GM21367 (cell line): ENCODE measurements around the gene MORN2.
A peak's percentile ranks its signal among the peaks of the same experiment; 100 is the strongest.
"Not testable (repeated sequence)": the region's sequence is repeated elsewhere in the genome, so short reads cannot be mapped to it uniquely, and the experiment has no call there.

ENCODE experiments used
- ATAC-seq: cut with Tn5 transposase; IDR thresholded peaks from one replicate; pipeline ENCODE4 v1.9.1; 2021; ENCODE audit not compliant: unreplicated experiment

Gene MORN2

DNA sequence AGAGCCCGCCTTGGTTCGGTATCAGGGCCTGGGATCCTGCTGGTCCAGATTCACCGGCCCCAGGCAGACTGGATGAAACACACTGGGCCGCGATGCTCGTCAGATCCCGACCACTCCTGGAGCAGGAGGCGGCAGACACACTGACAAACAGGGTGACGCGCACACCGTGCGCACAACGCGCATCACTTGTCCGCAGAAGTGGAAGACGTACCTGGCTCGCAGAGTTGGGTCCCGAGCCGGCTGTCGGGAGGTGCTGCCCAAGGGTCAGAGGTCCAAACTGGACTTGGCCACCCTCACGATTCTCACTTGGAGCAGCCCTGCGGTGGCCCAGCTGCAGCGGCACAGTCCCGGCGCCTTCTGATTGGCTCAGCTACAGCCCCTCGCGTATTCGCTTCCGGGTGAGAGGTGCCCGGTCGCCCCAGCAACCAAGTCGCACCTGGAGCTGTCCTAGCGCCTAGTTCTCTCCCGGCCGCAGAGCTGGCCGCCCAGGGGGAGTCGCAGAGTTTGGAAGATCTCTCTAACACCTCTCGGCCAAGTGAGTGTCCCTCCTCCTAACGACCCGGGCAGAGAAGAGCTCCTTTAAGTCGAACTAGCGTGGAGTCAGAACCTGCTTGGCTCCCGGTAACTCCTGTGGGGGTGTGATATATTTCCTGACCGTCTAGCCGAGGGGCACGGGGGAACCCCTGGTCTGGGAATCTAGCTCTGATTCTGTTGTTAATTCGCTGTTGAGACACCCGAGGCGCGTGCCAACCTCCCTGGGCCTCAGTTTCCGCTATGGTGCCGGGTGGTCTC lies at the start of gene MORN2, which contains the start of gene DHX57:
TSS of gene MORN2 (plus strand) at position 401 of the 792 bp plus-strand sequence.
TSS of gene DHX57 (minus strand) at position 359 of the 792 bp plus-strand sequence. CDS start 7,529 bp downstream, outside the sequence.
- ATAC-seq = peak; percentile 100

DNA sequence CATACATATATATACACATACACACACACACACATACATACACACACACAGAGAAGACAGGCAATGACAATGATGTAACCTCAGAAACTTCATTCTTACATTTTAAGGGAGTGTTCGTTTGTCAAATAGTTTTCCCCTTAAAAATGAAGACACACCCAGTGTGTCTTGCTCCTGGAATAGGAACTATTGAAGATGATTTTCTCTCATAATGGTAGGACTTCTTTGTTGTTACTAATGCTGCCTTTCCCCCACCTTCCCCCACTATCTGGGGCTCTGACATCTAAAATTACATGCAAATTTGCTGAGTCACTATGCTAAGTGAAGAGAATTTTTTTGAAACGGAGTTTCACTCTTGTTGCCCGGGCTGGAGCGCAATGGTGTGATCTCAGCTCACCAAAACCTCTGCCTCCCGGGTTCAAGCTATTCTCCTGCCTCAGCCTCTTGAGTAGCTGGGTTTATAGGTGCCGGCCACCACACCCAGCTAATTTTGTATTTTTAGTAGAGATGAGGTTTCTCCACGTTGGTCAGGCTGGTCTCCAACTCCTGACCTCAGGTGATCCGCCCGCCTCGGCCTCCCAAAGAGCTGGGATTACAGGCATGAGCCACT lies 48.1 kb upstream of the MORN2 start:
- ATAC-seq = not testable (repeated sequence)

DNA sequence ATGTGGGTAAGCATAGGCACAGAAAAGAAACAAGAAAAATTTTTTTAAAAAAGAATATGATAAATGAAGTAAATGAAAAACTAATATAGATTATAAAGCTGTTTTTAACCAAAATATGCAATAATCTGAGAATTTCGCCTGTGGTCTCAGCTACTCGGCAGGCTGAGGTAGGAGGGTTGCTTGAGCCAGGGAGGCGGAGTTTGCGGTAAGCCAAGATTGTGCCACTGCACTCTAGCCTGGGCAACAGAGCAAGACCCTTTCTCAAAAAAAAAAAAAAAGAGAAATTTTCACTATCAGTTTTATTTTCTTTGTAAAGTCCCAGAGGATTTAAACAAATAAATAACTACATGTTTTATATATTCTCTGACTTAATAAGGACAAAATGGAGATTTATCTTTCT lies 47.3 kb upstream of the MORN2 start:
- no peak for ATAC-seq

DNA sequence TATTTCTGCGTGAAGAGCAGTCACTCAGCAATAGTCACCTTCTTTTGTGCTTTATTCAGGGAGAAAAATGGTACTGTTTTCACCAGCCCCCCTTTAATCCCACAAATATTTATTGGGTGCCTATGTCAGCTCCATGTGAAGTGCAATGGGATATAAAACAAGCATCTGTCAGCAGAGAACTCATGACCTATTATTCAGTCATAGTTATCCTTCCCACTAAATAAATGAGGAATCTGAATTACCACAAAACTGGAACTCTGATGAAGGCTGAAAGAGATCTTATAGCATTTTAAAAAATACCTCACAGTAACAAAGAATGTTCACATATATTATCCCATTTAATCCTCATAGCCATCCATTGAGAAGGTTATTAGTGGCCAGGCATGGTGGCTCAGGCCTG lies 45.8 kb upstream of the MORN2 start:
- ATAC-seq = no peak

DNA sequence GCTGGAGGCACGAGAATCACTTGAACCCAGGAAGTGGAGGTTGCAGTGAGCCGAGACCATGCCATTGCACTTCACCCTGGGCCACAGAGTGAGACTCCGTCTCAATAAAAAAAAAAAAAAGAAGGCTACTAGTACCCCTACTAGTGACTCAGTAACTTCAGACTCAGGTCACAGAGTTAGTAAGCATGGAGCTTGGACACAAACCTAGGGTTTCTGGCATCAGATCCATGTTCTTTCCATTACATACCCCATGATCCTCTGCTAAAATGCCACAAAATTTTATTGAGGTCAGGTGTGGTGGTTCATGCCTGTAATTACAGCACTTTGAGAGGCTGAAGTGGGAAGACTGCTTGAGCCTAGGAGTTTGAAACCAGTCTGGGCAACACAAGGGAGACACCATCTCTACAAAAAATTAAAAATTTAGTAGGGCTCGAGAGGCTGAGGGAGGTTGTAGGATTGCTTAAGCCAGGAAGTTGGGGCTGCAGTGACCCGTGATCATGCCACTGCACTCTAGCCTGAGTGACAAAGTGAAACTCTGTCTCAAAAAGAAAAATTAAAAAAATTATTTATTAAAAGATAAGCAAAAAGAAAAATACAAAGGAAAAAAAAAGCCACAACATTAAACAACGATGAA lies 45.1 kb upstream of the MORN2 start:
- no peak for ATAC-seq

DNA sequence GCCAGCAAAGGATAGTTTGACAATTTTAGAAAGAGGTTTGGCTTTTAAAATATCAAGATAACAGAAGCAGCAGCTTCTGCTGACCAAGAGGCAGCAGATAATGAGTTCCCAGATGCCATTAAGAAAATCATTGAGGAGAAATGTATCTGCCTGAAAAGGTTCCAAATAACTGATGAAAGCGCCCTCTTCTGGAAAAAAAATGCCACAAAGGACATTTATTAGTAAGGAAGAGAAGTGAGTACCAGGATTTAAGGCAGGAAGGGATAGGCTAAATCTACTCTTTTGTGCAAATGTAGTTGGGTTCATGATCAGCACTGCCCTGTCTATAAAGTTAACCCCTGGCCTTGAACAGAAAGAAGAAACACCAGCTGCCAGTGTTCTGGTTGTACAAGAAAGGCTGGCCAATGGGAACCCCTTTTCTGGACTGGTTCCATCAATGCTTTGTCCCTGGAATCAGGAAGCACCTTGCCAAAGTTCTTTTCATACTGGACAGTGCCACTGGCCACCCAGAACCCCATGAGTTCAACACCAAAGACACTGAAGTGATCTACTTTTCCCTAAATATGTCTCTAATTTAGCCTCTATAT lies 40.7 kb upstream of the MORN2 start:
- no peak for ATAC-seq

DNA sequence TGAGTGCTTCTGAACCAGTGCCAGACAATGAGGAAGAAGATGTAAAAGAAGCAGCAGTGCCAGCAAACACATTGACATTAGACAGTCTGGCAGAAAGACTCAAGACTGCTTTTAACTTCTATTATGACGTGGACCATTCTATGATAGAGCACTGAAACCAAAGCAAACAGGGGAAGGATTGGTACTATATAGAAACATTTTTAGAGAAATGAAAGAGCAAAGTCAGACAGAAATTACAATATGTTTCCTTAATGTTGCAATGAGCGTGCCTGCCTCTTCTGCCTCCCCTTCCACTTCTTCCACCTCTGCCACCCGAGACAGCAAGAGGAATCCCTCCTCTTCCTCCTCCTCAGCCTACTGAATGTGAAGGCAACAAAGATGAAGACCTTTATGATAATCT lies 39.8 kb upstream of the MORN2 start:
- peak; percentile 85 for ATAC-seq

DNA sequence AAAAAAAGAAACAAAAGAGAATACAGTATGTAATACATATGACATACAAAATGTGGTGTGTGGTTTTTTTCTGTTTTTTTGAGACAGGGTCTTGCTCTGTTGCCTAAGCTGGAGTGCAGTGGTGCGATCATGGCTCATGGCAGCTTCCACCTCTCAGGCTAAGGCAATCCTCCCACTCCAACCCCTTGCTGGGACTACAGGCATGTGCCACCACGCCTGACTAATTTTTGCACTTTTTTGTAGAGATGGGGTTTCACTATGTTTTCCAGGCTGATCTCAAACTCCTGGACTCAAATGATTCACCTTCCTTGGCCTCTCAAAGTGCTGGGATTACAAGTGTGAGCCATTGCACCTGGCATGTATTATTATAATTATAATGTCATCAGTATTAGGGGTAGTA lies 39.0 kb upstream of the MORN2 start:
- no peak for ATAC-seq

DNA sequence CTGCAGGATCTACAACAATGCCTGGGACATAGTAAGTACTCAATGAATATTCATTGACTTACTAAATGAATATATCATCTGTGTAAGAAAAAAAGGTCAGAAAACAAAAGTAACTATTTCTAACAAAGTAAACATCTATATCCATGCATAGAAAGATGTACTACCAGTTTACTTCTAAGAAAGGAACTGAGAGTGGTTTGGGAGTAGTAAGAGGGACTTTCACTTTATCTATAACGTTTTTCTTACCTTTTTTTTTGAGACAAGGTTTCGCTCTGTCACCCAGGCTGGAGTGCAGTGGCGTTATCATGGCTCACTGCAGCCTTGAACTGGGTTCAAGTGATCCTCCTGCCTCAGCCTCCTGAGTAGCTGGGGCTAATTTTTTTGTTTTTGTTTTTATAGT lies 25.7 kb upstream of the MORN2 start:
- ATAC-seq = peak; percentile 95

DNA sequence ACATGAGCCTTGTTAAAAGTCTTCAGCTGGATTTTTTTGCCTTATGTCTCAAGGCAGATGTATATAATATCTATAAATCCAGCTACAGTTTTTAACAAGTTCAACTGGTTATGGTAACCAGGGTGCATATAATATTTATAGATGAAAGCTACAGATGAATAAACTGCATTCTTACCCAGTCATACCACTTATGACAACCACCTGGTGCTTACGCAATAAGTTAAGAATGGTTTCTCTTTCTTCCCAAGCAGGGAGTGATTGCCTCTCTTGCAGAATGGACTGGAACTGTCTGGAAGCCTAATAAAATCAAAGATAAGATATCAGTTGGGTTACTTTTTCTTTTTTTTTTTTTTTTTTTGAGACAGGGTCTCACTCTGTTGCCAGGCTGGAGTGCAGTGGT lies 19.6 kb upstream of the MORN2 start:
- ATAC-seq = no peak

DNA sequence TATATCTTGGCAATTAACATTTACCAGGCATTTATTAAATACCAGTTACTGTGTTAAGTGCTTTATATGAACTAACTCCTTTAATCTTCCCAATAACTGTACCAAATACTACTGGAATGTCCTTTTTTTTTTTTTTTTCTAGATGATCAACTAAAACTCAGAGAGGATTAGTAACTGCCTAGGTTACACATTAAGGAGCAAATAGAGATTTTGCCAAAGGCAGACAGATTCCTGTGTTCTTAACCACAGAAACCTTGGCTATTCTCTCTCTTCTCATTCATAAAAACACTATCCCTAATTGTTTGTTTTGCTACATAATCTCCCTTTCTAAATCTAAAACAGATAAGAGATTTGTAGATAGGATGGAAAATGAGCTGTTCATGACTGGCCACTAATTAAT lies 13.3 kb upstream of the MORN2 start:
- no peak for ATAC-seq

DNA sequence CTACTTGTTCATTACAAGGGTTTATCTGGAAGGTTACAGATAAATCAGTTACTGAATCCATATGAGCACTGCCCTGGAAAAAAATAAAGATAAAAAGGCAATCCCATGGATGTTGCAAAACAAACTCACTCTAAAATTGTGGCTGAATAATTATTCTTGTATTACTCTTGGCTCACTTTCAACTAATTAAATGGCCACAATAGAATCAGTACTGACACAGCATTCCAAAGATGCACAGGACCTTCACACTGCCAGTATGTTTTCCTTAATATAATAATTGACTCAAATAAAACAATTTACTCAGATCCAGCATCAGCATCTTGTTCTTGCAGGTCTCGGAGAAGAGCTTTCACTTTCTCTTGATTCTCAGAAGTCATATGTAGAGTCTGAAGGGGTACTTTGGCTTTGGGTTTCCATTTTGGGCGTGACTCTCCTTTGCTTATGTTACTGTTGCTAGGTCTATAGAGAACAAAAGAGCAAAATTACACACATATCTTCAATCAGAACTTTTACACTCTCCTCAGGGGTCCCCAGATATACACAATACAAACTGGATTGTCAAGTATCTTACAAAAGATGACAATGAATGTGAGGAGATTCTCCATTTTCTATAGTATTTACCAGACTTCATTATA lies 12.6 kb upstream of the MORN2 start:
- ATAC-seq = no peak

DNA sequence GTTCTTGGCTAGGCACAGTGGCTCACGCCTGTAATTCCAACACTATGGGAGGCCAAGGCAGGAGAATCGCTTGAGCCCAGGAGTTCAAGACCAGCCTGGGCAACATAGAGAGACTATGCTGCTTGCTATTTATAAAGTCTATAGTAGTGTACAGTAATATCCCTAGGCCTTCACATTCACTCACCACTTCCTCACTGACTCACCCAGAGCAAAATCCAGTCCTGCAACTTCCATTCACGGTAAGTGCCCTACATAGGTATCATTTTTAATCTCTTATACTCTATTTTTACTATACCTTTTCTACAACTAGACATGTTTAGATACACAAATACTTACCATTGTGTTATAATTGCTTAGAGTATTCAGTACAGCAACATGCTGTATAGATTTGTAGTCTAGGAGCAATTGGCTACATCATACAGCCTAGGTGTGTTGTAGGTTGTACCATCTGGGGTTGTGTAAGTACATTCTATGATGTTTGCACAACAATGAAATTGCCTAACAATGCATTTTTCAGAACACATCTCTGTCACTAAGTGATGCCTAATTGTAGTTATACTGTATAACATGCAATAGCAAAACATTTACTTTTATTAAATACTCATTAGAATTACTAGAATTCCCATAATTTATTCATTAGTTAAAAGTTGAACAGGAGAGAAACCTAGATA lies 8.9 kb upstream of the MORN2 start:
- ATAC-seq = no peak

DNA sequence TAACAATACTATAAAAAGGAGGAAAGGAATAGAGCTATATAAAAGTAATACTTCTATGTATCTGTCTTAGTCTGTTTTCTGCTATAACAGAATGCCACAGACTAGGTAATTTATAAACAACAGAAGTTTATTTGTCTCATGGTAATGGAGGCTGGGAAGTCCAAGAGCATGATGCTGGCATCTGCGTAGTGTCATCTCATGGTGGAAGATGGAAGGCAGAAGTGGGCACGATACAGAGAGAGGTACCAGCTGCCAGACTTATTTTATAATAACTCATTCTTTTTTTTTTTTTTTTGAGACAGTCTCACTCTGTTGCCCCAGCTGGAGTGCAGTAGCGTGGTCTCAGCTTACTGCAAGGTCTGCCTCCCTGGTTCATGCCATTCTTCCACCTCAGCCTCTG lies 4.3 kb upstream of the MORN2 start:
- no peak for ATAC-seq

DNA sequence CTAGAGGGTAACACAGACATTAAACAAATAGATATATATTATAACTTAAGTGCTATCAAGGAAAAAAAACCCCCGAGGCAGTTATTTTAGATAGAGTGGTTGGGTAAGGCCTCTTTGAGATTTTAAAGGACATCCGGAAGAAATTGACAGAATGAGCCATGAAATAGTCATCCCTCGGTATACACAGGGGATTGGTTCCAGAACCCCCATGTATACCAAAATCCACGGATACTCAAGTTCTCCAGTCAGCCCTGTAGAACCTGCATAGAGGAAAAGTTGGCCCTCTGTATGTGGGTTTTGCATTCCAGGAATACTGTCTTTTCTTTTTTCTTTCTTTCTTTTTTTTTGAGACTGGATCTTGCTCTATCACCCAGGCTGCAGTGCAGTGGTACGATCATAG lies 2.0 kb upstream of the MORN2 start:
- ATAC-seq = no peak

DNA sequence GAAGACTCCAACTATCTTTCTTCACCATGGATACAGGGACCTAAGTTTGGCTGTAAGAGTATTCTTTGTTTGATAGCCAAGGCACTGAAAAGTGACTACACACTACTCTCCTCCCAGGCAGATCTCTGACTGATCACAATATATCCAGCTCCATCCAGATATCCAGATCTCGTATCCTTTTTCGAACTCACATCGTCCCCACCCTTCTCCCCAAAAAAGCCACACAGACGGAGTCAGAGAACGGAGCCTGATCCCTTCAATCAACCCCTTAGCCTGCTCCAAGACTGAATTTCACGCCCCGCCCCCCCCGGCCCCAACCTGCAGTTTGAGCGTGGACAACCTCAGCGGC lies 575 bp upstream of the MORN2 start:
- ATAC-seq = peak; percentile 4

DNA sequence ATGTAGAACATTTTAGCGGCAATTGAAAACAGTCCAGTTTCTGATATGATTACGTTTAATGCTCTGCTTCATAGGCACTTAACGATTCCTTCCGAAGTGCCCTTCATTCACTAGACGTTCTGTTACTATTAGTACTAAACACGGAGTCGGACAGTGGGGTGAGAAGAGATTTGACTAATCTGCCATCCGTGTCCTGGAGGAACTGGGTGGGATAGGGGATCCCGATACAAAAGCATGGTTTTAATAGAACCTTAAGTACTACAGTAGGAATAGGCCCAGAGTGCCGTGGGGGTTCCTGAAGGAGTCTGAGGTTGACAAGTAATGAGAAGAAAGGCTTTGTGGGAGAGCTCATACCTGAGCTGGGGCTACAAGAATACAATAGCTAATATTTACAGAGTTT lies 631 bp downstream of the MORN2 start:
- ATAC-seq = no peak

DNA sequence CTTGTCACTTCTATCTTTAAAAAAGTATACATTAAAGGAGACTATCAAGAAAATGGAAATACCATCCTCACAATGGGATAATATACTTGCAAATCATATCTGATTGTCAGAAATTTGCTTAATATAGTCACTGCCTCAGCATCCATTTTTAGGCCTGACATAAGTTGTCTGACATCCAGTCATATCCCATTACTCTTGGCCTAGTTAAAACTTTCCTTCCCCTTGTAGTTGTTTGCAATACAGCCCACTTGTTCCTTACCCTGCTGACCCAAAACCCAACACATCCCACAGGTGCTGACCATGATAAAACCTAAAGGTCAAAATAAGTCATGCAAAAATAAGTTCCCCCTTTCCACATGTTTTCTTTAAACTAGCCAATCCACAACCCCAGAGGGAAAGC lies 10.3 kb downstream of the MORN2 start:
- ATAC-seq = no peak

DNA sequence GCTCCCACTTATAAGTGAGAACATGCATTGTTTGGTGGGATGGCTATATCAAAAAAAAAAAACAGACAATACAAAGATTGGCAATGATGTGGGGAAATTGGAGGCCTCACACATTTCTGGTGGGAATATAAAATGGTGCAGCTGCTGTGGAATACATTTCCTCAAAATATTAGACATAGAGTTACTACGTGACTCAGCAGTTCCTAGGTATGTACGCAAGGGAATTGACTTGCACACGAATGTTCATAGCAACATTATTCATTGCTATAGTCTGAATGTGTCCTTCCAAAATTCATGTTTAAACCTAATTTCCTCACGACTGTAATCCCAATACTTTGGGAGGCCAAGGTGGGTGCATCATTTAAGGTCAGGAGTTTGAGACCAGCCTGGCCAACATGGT lies 11.6 kb downstream of the MORN2 start:
- ATAC-seq = no peak

DNA sequence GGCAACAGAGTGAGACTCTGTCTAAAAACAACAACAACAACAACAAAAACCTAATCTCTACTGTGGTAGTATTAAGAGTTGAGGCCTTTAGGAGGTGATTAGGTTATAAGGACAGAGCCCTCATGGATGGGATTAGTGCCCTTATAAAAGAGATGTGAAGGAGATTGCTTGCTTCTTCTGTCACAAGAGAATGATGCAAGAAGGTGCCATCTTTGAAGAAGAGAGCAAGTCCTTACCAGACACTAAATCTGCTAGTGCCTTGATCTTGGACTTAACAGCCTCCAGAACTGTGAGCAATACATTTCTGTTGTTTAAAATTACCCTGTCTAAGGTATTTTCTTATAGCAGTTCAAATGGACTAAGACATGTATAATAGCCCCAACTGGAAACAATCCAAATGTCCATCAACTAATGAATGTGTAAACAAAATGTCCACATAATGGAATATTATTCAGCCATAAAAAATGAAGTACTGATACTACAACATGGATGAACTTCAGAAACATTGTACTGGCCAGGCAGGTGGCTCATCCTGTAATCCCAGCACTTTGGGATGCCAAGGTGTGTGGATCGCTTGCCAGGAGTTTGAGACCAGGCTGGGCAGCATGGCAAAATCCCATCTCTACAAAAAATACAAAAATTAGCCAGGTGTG lies 12.3 kb downstream of the MORN2 start:
- no peak for ATAC-seq
